ENCODE measurements around the gene CDC42SE2. TPM values are rescaled to one million over a fixed set of nuclear protein-coding genes. Genes with fewer than 3 reads are reported as not detected.

Gene CDC42SE2
- total and polyA plus RNA-seq, 2 experiments from 2014 or later: 24.2 to 36.2 TPM

GRCh38 chr5:131297886-131298285, 34.0 kb downstream of the CDC42SE2 start:
- no peak overlapping the region for H3K4me3 ChIP-seq
- no peak for TF ChIP-seq CREB1 (CRISPR knock-in tag; IDR thresholded peaks at IDR 0.05; ENCODE audit: low read depth)
- TF ChIP-seq ZNF114 (CRISPR knock-in tag; IDR thresholded peaks at IDR 0.05): no peak
- no peak for TF ChIP-seq JUNB (IDR thresholded peaks at IDR 0.05; ENCODE audit: unreplicated experiment)
- TF ChIP-seq ETS1 (IDR thresholded peaks at IDR 0.05): no peak
- TF ChIP-seq EZH2 (IDR thresholded peaks at IDR 0.05; ENCODE audit: low read depth, unreplicated experiment): no peak
- TF ChIP-seq ZNF462 (CRISPR knock-in tag; IDR thresholded peaks at IDR 0.05): no peak
- TF ChIP-seq EZH2phosphoT487 (IDR thresholded peaks at IDR 0.05; ENCODE audit: unreplicated experiment): no peak
- no peak for TF ChIP-seq REST (IDR thresholded peaks at IDR 0.05; ENCODE audit: unreplicated experiment)
- TF ChIP-seq STAT1 (IDR thresholded peaks at IDR 0.05; ENCODE audit: unreplicated experiment): no peak
- TF ChIP-seq NANOG (IDR thresholded peaks at IDR 0.05; ENCODE audit: borderline replicate concordance): no peak
- TF ChIP-seq ZNF331 (CRISPR knock-in tag; IDR thresholded peaks at IDR 0.05; ENCODE audit: low read depth): no peak
- TF ChIP-seq POLR2AphosphoS5 (IDR thresholded peaks at IDR 0.05; ENCODE audit: low read depth): no peak
- TF ChIP-seq CTCF (conservative IDR thresholded peaks at IDR 0.05; ENCODE audit: low read depth in 2 of 2): no peak
- H2AFZ ChIP-seq: no peak overlapping the region
- H3K27ac Mint-ChIP-seq: no peak overlapping the region
- H3K9me2 ChIP-seq (ENCODE audit: insufficient read depth): no peaks in the 10 kb centered on the region
- H3F3A ChIP-seq (replicated peaks; ENCODE audit: low read depth): no peaks in the 10 kb centered on the region
- no peaks in the 10 kb centered on the region for H3K4me1 ChIP-seq (ENCODE audit: insufficient read depth)
- H3K36me3 Mint-ChIP-seq (ENCODE audit: low read depth): no peaks in the 10 kb centered on the region
- H3K36me3 ChIP-seq (ENCODE audit: insufficient read depth): no peaks in the 10 kb centered on the region
- peaks cover 53% of the 10 kb centered on the region for H3K79me2 ChIP-seq (replicated peaks; ENCODE audit: insufficient read depth)
- H3K27me3 Mint-ChIP-seq (ENCODE audit: insufficient read depth, low read depth, poor library complexity): no peaks in the 10 kb centered on the region
- H4K20me1 ChIP-seq (replicated peaks; ENCODE audit: insufficient read depth): 0 out of 2 replicates have a peak, but pooled peaks cover 2% of the 10 kb centered on the region
- H3K4me2 ChIP-seq: no peak overlapping the region
- DNase-seq (ENCODE audit: low spot score): no peak
- no peak for ATAC-seq
- H3K4me3 Mint-ChIP-seq: no peak overlapping the region
- H3K27ac ChIP-seq (ENCODE audit: low read depth): no peak overlapping the region
- no peaks in the 10 kb centered on the region; the same call in 2 of the 3 replicates for H3K9me3 Mint-ChIP-seq
- H3K27me3 ChIP-seq (ENCODE audit: insufficient read depth): no peaks in the 10 kb centered on the region
- peaks cover 8% of the 10 kb centered on the region; the same call in 2 of the 3 replicates for H3K4me1 Mint-ChIP-seq
